ENCODE results near the gene BMPR1A.

The BMPR1A gene

GRCh38 chr10:86775056-86775869, 18.8 kb downstream of the BMPR1A start:
- TF ChIP-seq FOXP2 (optimal IDR thresholded peaks at IDR 0.05; ENCODE audit: borderline replicate concordance, extremely low read depth, extremely low read length, insufficient read depth) (no peak), SIN3A (IDR thresholded peaks at IDR 0.05; ENCODE audit: borderline replicate concordance, insufficient read depth, low read length) (no peak), POLR2AphosphoS5 (IDR thresholded peaks at IDR 0.05; ENCODE audit: low read depth, low read length) (no peak), TAF1 (IDR thresholded peaks at IDR 0.05; ENCODE audit: borderline replicate concordance, insufficient read depth, low read length) (no peak), REST (IDR thresholded peaks at IDR 0.05; ENCODE audit: insufficient read depth in 1 of 2, low read depth in 2 of 2, low read length in 2 of 2) (no peak)

- no peak for TF ChIP-seq REST (IDR thresholded peaks at IDR 0.05; ENCODE audit: insufficient read depth in 1 of 2, low read depth in 2 of 2, low read length in 2 of 2)
- no peak for TF ChIP-seq SIN3A (IDR thresholded peaks at IDR 0.05; ENCODE audit: borderline replicate concordance, insufficient read depth, low read length)
- TF ChIP-seq TAF1 (IDR thresholded peaks at IDR 0.05; ENCODE audit: borderline replicate concordance, insufficient read depth, low read length) = no peak
- TF ChIP-seq FOXP2 (optimal IDR thresholded peaks at IDR 0.05; ENCODE audit: borderline replicate concordance, extremely low read depth, extremely low read length, insufficient read depth) = no peak
- TF ChIP-seq POLR2AphosphoS5 (IDR thresholded peaks at IDR 0.05; ENCODE audit: low read depth, low read length) = no peak
Measured at GRCh38 chr10:86775870-86776180, 19.4 kb downstream of the BMPR1A start.

- no peak for TF ChIP-seq REST (IDR thresholded peaks at IDR 0.05; ENCODE audit: insufficient read depth in 1 of 2, low read depth in 2 of 2, low read length in 2 of 2)
- no peak for TF ChIP-seq FOXP2 (optimal IDR thresholded peaks at IDR 0.05; ENCODE audit: borderline replicate concordance, extremely low read depth, extremely low read length, insufficient read depth)
- TF ChIP-seq TAF1 (IDR thresholded peaks at IDR 0.05; ENCODE audit: borderline replicate concordance, insufficient read depth, low read length) = no peak
- TF ChIP-seq SIN3A (IDR thresholded peaks at IDR 0.05; ENCODE audit: borderline replicate concordance, insufficient read depth, low read length) = no peak
Measured at GRCh38 chr10:86779220-86780017, 23.0 kb downstream of the BMPR1A start.

GRCh38 chr10:86782701-86783418, 26.4 kb downstream of the BMPR1A start:
- TF ChIP-seq FOXP2 (optimal IDR thresholded peaks at IDR 0.05; ENCODE audit: borderline replicate concordance, extremely low read depth, extremely low read length, insufficient read depth) (no peak), TAF1 (IDR thresholded peaks at IDR 0.05; ENCODE audit: borderline replicate concordance, insufficient read depth, low read length) (no peak), POLR2AphosphoS5 (IDR thresholded peaks at IDR 0.05; ENCODE audit: low read depth, low read length) (no peak), REST (IDR thresholded peaks at IDR 0.05; ENCODE audit: insufficient read depth in 1 of 2, low read depth in 2 of 2, low read length in 2 of 2) (no peak), SIN3A (IDR thresholded peaks at IDR 0.05; ENCODE audit: borderline replicate concordance, insufficient read depth, low read length) (no peak)
